OCI-LY3 (cell line): ENCODE measurements around the gene ADAMTS14.

Experiments used
- CTCF ChIP-seq: fragments of 200-600, 300-600 bp; sonication (generic); IDR thresholded peaks from 2 replicates; pipeline ENCODE4 v1.5.1; 2014; ENCODE audit warnings: antibody characterized with exemption, low read length, low read depth
- EZH2phosphoT487 ChIP-seq: fragments of 200-600 bp; shearing (Covaris generic); IDR thresholded peaks from 2 replicates; pipeline ENCODE4 v1.6.1; 2018; ENCODE audit warnings: antibody characterized with exemption, mixed run types, low read depth

- TF ChIP-seq CTCF, result no peak
- TF ChIP-seq EZH2phosphoT487, result no peak
Observed at GRCh38 chr10:70747192-70747965, 75.1 kb downstream of the ADAMTS14 start.
